DMS153 treated with DMSO at 0.1 percent for 48 hours (cell line): ENCODE measurements around the gene POLH.

Experiments used
- DNase-seq: peaks from one replicate; lab custom pipeline; 2025; ENCODE audit not compliant: unreplicated experiment; lab: John Stamatoyannopoulos, UW

The POLH gene

DNA sequence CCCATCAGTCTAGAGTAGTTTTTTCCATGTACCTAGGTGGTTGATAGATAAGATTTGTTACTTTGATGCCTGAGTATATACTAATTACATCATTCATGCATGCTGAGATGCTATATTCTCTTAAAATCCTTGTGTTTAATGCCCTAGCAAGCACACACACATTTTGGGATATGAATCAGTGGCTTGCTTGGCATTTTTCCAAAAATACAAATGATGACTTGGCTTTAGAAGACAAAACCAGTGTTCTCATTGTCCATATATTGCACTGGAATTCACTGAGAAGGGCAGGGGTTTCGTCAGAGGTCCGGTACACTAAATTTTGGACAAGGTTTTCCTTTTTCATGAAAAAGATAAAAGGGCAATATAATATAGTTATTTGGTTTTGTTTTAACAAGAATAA, 28.2 kb downstream of the POLH start:
- no peak for DNase-seq

DNA sequence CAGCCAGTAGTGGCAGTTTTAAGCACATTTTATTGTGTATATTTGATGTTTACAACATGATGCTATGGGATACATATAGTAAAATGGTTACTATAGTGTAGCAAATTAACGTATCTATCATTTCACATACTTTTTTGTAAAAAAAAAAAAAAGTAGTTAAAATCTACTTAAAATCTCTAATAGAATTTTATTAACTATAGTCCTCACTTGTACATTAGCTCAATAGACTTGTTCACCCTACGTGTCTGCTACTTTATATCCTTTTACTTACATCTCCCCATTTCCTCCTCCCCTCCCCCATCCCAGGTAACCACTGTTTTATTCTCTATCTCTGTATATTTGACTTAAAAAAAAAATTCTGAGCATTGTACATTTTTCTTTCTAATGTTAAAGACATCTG, 30.0 kb downstream of the POLH start:
- no peak for DNase-seq

DNA sequence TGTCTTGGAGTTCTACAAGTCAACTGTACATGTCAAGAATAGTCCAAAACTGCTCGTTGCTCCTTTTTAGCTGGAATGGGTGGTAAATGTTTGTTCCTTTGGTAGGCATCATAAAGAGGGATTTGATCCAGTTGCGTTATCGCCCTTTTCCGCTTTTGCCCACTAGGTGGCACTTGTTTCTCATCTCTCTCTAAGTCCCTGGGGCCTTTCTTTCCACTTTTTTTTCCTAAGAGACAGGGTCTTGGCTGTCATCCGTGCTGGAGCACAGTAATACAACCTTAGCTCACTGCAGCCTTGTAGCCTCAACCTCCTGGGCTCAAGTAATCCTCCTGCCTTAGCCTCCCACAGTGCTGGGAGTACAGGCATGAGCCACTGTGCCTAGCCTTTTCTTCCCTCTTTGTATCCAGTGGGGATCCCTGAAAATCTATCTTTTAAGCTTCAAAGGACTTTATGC, 32.4 kb downstream of the POLH start:
- peak; percentile 48 for DNase-seq

DNA sequence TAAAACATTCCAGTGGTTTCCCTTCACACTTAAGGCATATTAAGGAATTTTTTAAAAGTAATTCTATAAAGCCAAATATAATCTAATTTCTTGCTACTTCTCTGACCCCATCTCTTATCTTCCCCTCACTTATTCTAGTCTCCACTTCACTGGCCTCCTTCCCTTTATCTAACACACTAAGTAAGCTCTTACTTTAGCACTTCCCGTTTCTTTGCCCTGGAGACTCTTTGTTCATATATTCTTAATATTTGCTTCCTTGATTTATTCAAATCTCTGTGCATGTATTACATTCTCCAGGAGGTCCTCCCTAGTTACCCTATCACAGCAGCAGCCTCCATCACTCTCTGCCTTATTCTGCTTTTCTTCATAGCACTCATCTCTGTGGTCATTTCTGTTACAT, 32.8 kb downstream of the POLH start:
- DNase-seq = no peak

DNA sequence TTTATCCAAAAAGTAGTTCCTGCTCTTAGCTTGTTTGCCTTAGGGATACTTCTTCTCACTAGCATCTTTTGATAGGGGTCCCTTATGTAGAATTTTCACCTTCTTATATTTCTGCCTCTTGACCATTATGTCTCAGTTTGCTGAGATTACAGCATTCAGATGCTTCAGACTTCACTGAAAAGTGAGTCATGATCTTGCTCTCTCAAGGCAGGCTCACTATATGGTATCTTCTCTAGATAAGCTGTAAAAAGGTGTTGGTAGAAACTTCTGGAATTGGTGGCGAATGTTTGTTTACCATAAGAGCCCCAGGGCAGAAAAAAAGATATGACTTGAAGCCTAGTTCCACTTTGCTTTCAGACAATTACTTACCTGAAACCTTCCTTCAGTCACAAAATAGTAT, 33.4 kb downstream of the POLH start:
- DNase-seq = no peak

DNA sequence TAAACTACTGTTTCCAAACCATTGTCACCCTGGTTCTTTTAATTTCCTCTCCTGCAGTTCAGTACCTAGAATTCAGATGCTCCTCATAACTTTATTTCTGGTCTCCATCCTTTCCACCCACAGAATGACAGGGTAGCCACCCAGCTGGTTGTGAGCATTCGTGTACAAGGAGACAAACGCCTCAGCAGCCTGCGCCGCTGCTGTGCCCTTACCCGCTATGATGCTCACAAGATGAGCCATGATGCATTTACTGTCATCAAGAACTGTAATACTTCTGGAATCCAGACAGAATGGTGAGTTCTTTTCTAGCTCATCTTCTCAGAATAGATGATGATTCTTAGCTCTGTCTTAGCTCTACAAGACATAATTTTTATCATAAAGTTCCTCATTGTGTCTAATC, 34.4 kb downstream of the POLH start:
- DNase-seq = no peak

DNA sequence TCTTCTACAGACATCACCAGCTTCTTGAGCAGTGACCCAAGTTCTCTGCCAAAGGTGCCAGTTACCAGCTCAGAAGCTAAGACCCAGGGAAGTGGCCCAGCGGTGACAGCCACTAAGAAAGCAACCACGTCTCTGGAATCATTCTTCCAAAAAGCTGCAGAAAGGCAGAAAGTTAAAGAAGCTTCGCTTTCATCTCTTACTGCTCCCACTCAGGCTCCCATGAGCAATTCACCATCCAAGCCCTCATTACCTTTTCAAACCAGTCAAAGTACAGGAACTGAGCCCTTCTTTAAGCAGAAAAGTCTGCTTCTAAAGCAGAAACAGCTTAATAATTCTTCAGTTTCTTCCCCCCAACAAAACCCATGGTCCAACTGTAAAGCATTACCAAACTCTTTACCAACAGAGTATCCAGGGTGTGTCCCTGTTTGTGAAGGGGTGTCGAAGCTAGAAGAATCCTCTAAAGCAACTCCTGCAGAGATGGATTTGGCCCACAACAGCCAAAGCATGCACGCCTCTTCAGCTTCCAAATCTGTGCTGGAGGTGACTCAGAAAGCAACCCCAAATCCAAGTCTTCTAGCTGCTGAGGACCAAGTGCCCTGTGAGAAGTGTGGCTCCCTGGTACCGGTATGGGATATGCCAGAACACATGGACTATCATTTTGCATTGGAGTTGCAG, 37.9 kb downstream of the POLH start:
- DNase-seq = no peak

DNA sequence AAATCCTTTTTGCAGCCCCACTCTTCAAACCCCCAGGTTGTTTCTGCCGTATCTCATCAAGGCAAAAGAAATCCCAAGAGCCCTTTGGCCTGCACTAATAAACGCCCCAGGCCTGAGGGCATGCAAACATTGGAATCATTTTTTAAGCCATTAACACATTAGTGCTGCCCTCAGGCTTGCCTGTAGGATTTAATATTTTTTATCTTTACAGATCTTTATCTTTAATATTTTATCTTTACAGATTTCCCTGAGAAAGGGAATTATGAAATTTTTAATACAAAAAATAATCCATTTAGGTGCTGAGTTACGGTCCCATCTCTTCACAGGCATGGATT, 38.4 kb downstream of the POLH start:
- DNase-seq = no peak

DNA sequence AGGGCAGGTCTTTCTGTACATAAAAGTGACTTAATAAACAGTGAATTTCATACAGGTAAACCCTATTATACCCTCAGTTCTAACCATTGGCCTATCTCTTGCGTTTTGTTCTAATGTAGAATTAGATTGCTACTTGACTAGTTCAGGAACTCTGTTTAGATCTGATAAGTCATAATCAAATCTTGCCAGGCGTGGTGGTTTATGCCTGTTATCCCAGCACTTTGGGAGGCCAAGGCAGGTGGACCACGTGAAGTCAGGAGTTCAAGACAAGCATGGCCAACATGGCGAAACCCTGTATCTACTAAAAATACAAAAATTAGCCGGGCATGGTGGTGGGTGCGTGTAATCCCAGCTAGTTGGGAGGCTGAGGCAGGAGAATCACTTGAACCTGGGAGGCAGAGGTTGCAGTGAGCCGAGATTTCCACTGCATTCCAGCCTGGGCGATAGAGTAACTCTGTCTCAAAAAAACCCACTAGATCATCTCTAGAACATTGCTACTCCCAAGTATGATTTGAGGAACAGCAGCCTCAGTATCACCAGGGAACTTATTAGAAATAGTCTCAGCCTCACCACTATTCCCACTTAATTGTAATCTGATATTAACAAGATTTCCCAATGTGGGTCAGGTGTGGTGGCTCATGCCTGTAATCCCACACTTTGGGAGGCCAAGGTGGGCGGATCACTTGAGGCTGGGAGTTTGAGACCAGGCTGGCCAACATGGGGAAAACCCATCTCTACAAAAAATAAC, 40.9 kb downstream of the POLH start:
- DNase-seq = no peak

DNA sequence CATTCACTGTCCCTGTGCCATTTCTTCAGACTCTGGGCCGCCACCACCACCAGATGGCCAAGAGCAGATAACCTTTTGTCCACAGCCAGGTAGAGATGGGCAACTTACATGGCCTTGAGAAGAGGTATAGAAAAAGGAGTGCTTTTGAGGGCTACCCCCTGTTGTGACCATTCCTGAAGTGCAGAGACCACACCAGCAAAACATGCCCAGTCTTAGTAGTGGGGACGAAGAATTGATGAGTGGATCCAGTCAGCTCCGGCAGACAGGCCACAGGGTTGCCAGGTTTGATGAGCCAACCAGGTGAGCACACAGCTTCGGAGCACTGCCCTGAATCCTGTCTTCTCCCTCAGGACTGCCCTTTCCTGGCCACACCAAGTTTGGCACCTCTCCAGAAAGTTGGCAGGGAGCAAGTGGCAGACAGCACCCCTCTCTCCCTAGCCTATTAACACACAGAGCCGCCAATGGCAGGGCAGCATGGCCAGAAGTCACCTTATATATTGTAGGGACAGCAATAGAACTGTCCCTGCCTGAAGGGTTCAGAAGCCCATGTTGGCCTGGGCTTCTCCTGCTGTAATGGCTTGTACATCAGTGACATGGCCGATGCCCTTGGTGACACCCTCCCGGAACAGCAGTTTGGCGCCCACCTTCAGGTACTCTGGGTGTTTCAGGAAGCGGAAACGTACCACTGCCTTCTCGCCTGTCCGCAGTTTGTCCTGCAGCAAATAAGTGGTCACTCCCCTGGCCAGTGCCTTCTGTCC, 45.3 kb downstream of the POLH start:
- DNase-seq = no peak

DNA sequence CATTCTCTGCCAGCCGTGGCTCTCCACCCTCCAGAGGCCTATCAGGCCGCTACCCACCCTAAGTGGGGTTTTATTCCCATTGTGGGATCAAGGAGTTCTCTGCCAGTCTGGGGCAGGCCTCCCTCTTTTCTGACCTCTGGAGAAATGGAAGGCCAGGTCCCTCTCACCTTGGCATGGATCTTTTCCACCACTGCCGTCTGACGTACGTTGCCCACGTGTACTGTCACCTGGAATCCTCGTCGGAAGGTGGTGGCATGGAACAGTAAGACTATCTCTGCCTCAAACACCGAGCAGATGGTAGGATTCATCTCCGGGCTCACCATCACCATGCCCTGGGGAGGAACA, 45.8 kb downstream of the POLH start:
- no peak for DNase-seq

DNA sequence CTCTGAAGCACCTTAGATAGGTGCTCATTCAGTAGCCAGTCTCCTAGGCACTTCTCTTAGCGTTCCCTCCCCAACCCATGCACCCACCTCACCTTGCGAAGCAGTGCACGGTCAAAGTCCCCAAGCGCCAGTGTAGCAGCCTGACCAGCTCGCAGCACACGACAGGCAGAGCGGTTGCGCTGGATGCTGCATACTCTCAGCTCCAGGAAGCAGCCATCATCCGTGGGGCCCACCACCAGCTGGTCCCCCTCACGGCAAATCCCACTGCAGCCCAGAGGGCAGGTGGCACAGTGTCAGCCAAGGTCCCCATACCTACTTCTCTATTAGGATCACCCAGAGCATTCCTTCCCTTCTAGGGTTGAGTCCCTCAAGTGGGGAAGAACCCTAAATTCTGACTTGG, 46.6 kb downstream of the POLH start:
- no peak for DNase-seq

DNA sequence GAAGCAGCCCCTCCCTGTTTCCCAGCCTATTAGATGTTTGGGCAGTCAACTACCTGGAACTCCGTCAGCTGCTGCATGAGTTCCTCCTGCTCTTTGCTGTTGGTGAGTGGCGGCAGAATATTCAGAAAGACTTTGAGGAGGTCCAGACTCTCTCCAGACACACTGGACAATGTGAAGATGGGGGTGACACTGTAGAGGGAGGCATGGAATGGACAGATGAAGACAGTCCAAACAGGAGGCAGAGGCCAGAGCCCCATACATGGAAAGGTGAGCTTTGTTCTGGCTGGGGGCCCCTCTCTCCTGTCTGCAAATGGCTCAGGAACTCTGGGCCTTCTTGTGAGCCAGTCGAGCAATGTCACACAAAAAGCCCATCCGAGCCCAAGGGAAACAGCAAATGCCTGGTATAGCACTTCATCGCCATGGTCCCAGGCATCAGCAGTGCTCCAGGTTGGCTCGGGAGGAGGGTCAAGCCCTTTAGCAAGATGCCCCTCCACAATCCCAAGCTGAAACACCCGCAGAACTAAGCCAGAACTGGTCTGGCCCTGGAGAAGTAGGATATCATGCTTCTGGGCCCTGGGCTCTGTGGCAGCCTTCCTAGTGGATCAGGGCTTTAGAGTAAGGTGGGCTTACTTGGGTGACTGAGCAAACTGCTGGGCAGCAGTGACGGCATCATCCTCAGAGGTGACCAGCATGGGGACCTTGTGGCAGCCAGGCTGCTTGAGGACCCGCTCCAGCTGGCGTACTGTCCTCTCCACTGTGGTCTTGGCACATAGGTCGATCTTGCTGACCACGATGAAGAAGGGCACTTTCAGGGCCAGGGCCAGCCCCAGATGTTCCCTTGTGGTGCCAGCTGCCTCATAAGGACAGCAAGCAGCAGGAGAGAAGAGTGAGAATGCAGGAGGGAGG, 48.1 kb downstream of the POLH start:
- DNase-seq = no peak

DNA sequence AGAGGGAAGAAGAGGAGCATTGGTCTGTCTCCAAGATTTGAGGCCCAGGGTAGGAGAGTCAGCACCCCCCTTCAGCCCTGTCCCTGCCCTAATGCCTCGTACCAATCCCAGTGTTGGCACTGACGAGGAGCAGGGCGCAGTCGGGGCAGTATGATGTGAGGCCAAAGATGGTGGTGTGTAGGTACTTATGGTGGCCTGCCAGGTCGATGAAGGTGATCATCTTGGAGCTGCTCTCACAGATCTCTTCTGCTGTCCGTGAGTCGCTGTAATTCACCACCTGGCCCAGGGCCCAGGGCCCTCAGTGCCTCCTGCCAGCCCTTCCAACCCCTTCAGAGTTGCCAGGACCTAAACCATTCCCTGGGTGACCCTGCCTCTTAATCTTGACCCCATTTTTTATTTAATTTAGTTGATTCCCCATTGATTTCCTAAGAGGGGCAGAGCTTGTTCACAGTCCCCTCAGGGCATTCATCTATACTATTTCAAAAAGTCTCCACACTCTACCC, 48.9 kb downstream of the POLH start:
- no peak for DNase-seq

DNA sequence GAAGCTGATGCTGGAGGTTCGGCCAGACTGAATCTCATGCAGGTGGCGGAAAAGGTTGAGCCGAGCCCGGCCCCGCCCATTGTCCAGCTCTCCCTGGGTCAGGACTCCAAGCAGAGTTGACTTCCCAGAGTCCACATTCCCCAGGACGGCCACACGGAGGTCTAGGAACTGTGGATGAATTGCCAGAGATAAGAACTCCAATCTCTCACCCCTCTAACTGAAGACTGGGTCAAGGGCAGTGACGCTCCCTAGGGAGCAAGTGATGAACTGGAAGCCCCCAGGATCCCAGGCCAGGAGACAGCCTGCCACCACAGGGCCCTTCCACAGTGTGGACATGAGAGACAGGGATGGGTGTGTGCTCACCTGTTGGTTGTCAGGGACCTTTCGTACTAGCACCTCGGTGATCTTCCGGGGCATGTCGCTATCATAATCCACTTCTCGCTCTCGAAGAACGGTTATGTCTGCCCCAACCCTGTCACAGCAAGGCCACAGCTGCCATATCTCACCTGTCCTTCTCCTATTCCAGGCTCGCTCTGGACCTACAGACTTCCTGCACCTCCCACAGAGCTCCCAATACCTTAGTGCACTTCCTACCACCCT, 49.5 kb downstream of the POLH start:
- DNase-seq = no peak

DNA sequence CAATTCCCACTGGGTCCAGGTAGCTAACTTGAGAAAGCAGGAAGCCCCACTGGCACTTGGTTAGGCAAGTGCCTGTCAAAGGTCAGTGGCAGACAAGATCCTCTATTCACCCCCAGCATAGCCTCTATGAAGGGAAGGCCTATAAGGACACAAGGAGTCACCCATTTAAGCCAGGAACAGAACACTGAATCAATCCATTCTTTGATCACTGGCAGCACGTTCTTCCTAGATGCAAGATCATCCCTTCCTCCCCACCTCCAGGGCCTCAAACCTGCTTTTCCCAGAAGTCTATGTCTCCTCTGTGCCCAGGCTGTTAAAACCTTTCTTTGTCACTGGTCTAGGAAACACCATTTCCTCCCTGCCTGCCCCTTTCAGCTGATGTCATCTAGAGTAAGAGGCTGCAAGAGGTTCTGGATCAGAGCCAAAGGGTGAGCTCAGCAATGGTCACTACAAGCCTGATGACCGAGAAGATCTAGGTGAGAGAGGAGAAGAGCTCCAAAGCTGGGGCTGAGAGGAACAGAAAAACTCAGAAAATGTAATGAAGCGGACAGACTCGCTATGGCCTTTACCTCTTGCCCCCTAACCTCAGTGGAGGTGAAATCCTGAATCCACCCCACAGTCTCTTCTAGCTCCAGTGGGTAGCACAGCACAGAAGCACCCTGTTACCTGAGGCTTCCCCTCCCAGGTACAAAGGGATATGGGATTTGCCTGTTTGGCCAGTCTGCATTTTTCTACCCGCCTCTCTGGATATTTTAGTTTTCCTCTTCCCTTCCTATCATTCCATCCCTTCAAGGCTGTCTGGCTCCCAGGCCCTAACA, 51.2 kb downstream of the POLH start:
- peak; percentile 51 for DNase-seq

DNA sequence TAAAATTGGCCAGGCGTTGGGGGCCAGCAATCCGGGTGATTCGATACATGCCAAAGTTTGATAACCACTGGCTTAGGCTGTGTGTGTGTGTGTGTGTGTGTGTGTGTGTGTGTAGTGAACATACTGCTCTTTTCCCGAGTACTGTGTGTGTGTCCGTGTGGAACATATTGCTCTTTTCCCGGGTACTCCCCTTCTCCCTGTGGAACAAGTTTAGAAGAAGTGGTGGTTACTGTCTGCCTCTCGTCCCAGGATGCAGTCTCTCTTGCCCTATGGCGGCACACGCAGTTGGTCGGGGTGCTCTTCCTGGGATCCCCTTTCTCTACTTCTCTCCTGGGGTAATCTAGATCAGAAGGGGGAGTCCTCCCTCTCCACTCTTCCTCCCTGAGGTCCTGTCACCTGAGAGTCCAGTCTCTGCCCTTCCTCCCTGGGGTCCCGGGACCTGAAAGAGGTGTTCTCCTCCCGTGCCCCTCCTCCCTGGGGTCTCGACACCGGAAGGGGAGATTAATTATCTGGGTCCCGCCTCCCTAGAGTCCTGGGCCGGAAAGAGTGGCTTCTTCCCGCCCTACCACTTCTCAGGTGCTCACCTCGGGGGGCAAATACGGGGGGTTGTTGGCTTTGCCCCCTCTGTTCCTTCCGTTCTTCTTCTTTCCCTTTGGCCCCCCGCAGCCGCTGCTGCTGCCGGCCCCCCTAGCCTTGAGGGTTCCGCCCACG, 52.6 kb downstream of the POLH start:
- DNase-seq = peak; percentile 2

DNA sequence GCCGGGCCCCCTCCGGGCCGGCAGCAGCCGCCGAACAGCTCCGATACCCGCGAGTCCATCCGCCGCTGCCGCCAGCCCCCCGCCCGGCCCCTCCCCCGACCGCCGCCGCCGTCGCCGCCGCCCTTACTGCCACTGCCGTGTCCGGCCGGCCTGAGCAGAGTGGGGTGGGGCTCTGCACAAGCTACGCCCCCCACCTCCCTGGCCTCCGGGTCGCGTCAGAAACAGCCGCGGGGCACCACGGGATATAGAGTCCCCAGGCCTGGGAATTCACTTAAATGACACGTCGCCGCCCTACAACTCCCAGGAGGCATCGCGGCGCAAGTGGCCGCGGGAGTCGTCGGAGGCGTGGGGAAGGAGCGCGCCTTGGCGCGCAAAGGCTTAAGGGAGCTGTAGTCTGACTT, 53.1 kb downstream of the POLH start, which contains the start of gene GTPBP2:
GTPBP2 (minus strand) TSS at position 161 of the 401 bp plus-strand sequence; CDS start at position 59, 102 bp downstream.
- DNase-seq = peak; percentile 97
